GM19463 (cell line): ENCODE data around the gene CENATAC.
"Not testable (repeated sequence)": the region's sequence is repeated elsewhere in the genome, so short reads cannot be mapped to it uniquely, and the experiment has no call there.

Experiments used
- ATAC-seq: cut with Tn5 transposase; IDR thresholded peaks from one replicate; pipeline ENCODE4 v1.9.1; 2021; ENCODE audit warnings: mild to moderate bottlenecking, moderate library complexity; ENCODE audit not compliant: unreplicated experiment

CENATAC gene

DNA sequence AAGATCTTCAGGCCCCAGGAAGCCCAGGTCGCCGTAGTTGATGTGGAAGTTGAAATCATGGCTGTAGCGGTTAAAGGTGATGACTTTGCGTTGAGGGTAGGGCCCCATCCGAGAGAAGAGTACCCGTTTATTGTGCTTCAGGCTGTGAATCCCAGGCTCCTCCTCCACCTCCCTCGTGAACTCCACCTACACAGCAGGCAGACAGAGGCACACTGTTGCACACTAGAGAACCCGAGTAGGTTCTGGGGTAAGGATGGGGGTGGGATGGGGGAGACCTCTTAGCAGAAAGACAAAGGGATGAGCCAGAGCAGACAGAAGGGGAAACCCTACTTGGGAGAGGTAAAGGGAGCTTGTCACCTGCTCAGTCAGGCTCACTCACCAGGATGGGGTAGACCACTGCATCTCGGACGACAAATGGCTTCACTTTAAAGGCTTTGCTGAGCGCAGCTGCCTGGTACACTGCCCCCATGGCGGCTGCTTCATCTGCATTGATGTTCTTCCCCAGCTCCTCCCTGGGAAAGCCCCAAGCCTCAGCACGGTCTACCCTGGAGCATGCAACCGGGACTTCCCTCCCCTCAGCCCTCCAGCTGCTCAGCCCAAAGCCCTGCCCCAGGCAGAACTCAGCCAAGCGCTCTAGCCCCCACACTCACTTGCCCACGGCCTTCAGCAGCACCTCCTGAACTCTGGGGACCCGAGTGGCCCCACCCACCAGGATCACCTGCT is 53.7 kb downstream of the CENATAC start:
- ATAC-seq = peak; percentile 77

DNA sequence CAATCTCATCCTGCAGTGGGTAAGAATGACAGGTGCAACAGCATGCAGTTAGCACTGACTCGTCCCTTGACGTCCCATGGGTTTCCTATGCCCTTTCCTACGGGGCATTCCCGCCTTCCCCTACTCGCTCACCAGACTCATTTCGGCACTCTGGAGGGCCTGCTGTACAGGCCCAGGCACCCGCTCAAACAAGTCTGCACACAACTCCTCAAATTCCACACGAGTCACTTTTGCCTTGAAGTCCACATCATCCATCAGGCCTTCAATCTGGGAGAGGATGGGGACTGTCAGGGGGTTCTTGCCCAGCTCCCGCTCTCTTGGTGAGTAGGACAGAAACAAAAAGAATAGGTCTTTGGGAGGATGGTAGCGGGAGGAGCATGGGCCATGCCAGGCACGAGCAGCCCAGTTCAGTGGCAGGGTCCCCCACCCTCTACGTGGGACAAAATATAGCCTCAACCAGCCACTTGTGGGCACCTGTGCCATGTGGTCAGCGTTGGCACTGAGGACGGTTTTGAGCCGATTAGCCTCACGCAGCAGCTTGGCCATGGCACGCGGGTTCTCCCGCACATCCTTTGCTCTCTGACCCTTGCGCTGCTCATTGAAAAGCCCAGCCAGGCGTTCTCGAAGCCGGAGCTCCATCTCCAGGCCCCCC is 54.4 kb downstream of the CENATAC start:
- ATAC-seq = no peak

DNA sequence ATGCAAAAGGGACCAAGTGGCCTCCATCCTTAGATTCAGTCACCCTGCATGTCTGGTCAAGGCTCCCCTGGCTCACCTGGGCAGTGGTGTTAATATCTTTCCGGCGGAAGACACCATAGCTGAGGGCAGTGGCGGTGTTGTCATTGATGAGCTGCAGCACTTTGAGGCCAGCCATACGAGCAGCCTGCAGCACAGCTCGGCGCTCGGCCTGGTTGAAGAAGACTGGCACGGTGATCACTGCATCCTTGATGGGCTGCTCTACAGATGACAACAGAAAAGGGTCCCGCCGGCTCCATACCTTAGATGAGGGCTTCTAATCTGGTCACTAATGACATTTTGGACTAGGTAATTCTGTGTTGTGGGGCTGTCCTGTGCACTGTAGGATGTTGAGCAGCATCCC is 56.5 kb downstream of the CENATAC start:
- ATAC-seq = no peak

DNA sequence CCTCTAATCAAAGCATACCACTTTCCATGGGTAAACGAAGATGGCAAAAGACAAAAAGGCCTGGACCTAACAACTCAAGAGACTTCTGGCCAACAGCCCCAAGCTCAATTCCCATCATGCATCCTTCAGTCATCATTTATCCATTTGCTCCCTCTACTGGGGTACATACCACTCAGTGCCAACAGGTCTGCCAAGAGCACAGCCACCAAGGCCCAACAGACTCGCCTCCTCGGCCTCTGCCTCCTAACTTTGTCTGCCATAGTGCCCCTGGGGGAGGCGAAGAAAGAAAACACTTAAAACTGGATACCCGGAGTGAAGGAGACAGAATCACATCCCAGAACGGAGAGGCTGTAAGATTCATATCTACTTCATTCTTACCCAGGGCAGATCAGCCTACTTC is 58.0 kb downstream of the CENATAC start:
- ATAC-seq = no peak

DNA sequence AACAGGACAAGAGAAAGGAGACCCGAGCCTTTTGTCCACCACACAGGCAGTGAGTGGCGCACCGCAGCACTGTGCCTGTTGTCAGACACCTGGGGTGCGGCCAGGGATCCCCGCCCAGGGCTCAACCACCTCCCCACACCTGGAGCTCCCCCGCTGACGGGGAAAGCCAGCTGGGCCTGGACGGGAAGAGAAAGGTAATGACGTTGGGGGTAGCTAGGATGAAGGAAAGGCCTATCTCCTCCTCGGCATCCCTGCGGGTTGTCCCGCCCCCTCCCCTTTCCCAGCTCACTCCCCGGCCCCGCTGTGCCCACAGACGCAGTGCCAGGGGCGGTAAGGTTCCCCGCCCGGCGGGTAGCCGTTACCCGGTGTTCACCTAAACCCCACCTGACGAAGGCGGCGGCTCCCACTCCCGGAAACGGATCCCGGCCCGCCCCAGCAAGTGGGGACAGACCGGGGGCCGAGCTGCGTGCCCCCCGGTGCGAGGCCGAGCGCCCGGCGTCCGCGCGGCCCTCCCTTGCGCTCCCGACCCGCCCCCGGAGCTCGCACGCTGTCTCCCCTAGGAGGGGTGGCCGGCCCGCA is 58.6 kb downstream of the CENATAC start:
- ATAC-seq = no peak

DNA sequence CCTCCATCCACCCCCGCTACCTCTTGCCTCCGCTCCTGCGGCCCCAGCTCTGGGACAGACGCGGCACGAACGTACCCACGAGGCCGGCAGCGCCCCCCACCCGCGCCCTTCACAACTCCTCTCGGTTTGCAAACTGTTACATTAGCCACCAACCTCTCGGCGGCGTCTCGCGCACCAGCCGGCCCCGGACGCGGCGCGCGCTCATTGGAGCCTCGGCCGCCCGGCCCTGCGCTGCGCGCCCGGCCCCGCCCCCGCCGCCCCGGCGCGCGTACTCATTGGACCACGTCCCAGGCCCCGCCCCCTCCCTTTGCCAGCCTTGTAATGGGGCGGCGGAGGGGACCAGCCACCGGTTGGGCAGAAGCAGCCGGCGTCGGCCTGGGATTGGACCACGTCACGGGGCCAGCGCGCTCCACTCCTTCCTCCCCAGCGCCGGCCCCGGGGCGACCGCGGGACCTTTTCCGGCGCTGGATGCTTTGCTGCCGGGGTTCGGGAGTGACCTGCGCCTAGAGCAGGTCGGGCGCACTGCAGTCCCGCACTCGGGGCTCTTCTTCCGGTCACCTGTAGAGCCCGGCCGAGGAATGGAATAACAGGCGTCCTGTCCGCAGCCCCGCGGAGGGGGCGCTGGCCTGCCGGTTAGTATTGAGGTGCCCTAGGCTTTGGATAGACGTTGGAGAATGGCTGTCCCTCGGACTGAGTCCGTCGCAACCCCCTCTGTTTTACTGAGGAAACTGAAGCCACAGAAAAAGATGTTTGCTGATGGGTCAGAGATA is 59.2 kb downstream of the CENATAC start, which contains the start of gene HYOU1:
TSS of gene HYOU1 (minus strand) at position 206 of the 770 bp plus-strand sequence. CDS start 1,045 bp downstream, outside the sequence.
- ATAC-seq = peak; percentile 94

DNA sequence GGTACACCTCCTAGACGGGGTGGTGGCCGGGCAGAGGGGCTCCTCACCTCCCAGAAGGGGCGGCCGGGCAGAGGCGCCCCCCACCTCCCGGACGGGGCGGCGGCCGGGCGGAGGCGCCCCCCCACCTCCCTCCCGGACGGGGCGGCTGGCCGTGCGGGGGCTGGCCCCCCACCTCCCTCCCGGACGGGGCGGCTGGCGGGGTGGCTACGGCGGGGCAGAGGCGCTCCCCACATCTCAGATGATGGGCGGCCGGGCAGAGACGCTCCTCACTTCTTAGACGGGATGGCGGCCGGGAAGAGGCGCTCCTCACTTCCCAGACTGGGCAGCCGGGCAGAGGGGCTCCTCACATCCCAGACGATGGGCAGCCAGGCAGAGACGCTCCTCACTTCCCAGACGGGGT is 61.2 kb downstream of the CENATAC start:
- ATAC-seq = not testable (repeated sequence)

DNA sequence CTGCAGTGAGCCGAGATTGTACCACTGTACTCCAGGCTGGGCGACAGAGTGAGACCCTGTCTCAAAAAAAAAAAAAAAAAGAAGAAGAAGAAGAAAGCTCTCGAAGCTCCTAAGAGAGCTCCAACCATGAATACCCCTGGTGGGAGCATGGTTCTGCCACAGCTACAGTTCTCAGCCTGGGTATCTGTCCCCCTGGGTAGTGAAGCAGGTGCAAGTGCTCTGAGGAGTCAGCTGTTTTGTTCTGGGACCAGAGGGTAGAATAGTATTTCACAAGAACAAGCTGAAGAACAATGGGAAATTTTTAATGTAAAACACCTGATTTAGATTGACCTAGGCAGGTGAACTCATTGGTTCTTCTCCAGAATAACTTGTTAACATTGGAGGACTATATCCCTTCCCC is 63.3 kb downstream of the CENATAC start:
- ATAC-seq = no peak

DNA sequence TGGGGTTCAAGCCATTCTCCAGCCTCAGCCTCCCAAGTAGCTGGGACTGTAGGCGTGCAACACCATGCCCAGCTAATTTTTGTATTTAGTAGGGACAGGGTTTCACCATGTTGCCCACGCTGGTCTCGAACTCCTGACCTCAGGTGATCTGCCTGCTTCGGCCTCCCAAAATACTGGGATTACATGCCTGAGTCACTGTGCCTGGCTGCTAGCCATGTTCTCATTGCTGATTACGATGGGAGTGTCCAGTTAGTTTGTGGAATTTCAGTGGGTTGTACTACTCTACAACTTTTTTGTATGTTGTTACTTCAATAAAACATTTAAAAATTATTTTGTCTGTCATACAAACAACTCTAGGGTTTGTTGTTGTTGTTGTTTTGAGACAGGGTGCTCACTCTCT is 64.8 kb downstream of the CENATAC start:
- no peak for ATAC-seq

DNA sequence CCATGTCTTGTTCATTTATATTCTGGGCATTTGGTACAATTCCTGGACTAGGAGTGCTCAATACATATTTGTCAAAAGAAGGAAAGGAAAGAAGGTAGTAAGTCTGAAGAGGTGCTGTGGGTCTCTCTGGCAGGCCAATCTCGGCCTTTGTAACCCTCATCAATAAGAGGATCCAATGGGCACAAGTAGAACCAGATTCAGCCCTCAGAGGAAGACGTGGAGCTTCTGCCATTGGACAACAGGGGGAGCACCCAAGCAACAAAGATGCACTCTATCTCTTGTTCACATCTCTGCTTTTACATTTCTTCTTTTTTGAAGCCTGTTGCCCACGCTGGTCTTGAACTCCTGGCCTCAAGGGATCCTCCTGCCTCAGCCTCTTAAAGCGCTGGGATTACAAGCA is 67.4 kb downstream of the CENATAC start:
- no peak for ATAC-seq
